ENCODE results near the gene ZNF485.
"Not testable (repeated sequence)": the region's sequence is repeated elsewhere in the genome, so short reads cannot be mapped to it uniquely, and the experiment has no call there.

ZNF485 gene

GRCh38 chr10:43601576-43601975, 4.7 kb upstream of the ZNF485 start:
- DNase-seq (ENCODE audit: low read depth in 1 of 2, low spot score in 1 of 2) = not testable (repeated sequence)

GRCh38 chr10:43605850-43606322, 352 bp upstream of the ZNF485 start:
- no peak for DNase-seq (ENCODE audit: low read depth in 1 of 2, low spot score in 1 of 2)

GRCh38 chr10:43607199-43607573, 948 bp downstream of the ZNF485 start:
- DNase-seq (ENCODE audit: low read depth in 1 of 2, low spot score in 1 of 2) = no peak

GRCh38 chr10:43610636-43611035, 4.4 kb downstream of the ZNF485 start:
- no peak for DNase-seq (ENCODE audit: low read depth in 1 of 2, low spot score in 1 of 2)

- DNase-seq (ENCODE audit: low read depth in 1 of 2, low spot score in 1 of 2) = no peak
Measured at GRCh38 chr10:43616697-43617370, 10.6 kb downstream of the ZNF485 start.

GRCh38 chr10:43619368-43619767, 13.1 kb downstream of the ZNF485 start:
- DNase-seq (ENCODE audit: low read depth in 1 of 2, low spot score in 1 of 2) = no peak

GRCh38 chr10:43622038-43622437, 15.8 kb downstream of the ZNF485 start:
- DNase-seq (ENCODE audit: low read depth in 1 of 2, low spot score in 1 of 2) = no peak

GRCh38 chr10:43623351-43623750, 17.1 kb downstream of the ZNF485 start:
- no peak for DNase-seq (ENCODE audit: low read depth in 1 of 2, low spot score in 1 of 2)

- no peak for DNase-seq (ENCODE audit: low read depth in 1 of 2, low spot score in 1 of 2)
Measured at GRCh38 chr10:43627942-43628341, 21.7 kb downstream of the ZNF485 start.

GRCh38 chr10:43628956-43629355, 22.7 kb downstream of the ZNF485 start:
- DNase-seq (ENCODE audit: low read depth in 1 of 2, low spot score in 1 of 2) = no peak

- not testable (repeated sequence) for DNase-seq (ENCODE audit: low read depth in 1 of 2, low spot score in 1 of 2)
Measured at GRCh38 chr10:43635816-43636215, 29.6 kb downstream of the ZNF485 start.

GRCh38 chr10:43640603-43641002, 34.4 kb downstream of the ZNF485 start:
- no peak for DNase-seq (ENCODE audit: low read depth in 1 of 2, low spot score in 1 of 2)

GRCh38 chr10:43644252-43644651, 38.0 kb downstream of the ZNF485 start:
- DNase-seq (ENCODE audit: low read depth in 1 of 2, low spot score in 1 of 2) = no peak

- DNase-seq (ENCODE audit: low read depth in 1 of 2, low spot score in 1 of 2) = no peak
Measured at GRCh38 chr10:43645866-43646265, 39.6 kb downstream of the ZNF485 start.

- DNase-seq (ENCODE audit: low read depth in 1 of 2, low spot score in 1 of 2) = no peak
Measured at GRCh38 chr10:43647576-43647975, 41.3 kb downstream of the ZNF485 start.

GRCh38 chr10:43648095-43648397, 41.8 kb downstream of the ZNF485 start:
- peak in 1 of 2 donors; percentile 11 for DNase-seq (ENCODE audit: low read depth in 1 of 2, low spot score in 1 of 2)

- peak; percentile 63 to 68 for DNase-seq (ENCODE audit: low read depth in 1 of 2, low spot score in 1 of 2)
Measured at GRCh38 chr10:43648398-43649184, 42.4 kb downstream of the ZNF485 start, which contains the start of gene ZNF32. Gene ZNF32 (minus strand): TSS chr10:43648881. CDS start chr10:43646133, 2,748 bp downstream.

GRCh38 chr10:43649185-43649523, 42.9 kb downstream of the ZNF485 start:
- DNase-seq (ENCODE audit: low read depth in 1 of 2, low spot score in 1 of 2) = no peak

- no peak for DNase-seq (ENCODE audit: low read depth in 1 of 2, low spot score in 1 of 2)
Measured at GRCh38 chr10:43653746-43654145, 47.5 kb downstream of the ZNF485 start.

- DNase-seq (ENCODE audit: low read depth in 1 of 2, low spot score in 1 of 2) = no peak
Measured at GRCh38 chr10:43655311-43655710, 49.1 kb downstream of the ZNF485 start.

GRCh38 chr10:43658227-43658626, 52.0 kb downstream of the ZNF485 start:
- no peak for DNase-seq (ENCODE audit: low read depth in 1 of 2, low spot score in 1 of 2)

GRCh38 chr10:43665054-43665453, 58.8 kb downstream of the ZNF485 start:
- no peak for DNase-seq (ENCODE audit: low read depth in 1 of 2, low spot score in 1 of 2)

GRCh38 chr10:43666552-43666951, 60.3 kb downstream of the ZNF485 start:
- no peak for DNase-seq (ENCODE audit: low read depth in 1 of 2, low spot score in 1 of 2)

Data from activated CD4-positive, alpha-beta T cell treated with anti-CD3 and anti-CD28 coated beads, Interleukin-2, amount 50 U/mL, for 24 hours (primary cell).